Dedifferentiated amniotic fluid mesenchymal stem cell (primary cell): Measurements from ENCODE around the gene KCTD11.
"Not testable (repeated sequence)": the region's sequence is repeated elsewhere in the genome, so short reads cannot be mapped to it uniquely, and the experiment has no call there.

ENCODE experiments used
- DNase-seq: peaks from one replicate; pipeline ENCODE4 v3.0.0-alpha.2; 2016; ENCODE audit errors: extremely low spot score

Gene KCTD11

DNA sequence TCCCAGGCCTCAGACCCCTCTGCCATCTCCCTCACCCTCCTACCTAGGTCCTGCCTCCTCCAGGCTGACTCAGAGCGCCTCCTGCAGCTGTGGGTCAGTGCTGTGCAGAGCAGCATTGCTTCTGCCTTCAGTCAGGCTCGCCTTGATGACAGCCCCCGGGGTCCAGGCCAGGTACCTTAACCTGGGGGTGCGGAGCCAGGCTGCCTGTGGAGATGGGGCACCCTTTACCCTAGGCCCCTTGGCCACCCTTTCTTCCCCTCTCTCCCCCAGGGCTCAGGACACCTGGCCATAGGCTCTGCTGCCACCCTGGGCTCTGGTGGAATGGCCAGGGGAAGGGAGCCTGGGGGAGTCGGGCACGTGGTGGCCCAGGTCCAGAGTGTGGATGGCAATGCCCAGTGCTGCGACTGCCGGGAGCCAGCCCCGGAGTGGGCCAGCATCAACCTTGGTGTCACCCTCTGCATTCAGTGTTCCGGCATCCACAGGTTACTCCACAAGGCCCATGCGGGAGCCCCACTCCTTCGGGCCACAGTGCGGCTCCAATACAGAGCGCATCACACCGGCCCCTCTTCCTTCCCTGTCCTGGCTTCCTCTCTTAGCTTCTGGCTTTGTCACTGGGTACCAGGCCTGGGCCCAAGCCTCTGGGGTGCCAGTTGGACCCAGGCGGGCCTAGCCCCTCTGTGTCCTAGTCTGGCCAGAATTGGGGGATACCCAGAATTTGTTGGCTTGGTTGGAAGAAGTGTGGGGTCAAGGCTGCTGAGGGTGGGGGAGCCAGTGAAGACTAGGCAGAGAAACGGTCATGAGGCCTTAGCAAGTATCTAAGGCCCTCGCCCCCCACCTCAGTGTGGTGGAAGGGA lies 5.0 kb upstream of the KCTD11 start:
- no peak for DNase-seq

DNA sequence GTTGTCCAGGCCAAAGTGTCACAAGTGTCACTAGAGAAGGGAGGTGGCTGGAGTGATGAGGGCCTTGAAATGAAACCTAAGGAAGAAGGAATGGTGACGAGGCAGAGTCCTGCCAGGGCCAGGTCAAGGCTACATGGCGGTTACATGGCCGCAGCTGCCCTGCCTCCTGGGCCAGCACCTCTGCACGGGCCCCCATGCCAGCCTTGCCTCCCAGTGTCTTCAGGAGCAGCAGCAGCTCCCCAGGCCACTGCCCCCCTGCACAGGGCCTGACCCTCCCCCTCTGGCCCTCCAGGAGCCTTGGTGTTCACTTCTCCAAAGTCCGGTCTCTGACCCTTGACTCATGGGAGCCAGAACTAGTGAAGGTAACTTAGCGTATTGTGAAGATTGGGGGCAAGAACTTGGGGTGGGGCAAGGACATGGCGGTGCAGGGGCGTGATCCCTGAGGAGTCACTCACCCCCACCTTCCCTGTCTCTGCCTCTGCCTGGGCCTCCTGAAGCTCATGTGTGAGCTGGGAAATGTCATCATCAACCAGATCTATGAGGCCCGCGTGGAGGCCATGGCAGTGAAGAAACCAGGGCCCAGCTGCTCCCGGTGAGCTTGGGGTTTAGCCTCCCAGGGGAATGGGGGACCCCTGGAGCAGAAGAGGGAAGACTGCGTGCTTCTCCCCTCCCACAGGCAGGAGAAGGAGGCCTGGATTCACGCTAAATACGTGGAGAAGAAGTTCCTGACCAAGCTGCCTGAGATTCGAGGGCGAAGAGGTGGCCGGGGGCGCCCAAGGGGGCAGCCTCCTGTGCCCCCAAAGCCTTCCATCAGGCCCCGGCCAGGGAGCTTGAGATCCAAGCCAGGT lies 4.1 kb upstream of the KCTD11 start:
- DNase-seq: no peak

- no peak for DNase-seq
Measured at GRCh38 chr17:7348478-7349242, 3.3 kb upstream of the KCTD11 start.

GRCh38 chr17:7352503-7352889 lies 534 bp downstream of the KCTD11 start:
- no peak for DNase-seq

DNA sequence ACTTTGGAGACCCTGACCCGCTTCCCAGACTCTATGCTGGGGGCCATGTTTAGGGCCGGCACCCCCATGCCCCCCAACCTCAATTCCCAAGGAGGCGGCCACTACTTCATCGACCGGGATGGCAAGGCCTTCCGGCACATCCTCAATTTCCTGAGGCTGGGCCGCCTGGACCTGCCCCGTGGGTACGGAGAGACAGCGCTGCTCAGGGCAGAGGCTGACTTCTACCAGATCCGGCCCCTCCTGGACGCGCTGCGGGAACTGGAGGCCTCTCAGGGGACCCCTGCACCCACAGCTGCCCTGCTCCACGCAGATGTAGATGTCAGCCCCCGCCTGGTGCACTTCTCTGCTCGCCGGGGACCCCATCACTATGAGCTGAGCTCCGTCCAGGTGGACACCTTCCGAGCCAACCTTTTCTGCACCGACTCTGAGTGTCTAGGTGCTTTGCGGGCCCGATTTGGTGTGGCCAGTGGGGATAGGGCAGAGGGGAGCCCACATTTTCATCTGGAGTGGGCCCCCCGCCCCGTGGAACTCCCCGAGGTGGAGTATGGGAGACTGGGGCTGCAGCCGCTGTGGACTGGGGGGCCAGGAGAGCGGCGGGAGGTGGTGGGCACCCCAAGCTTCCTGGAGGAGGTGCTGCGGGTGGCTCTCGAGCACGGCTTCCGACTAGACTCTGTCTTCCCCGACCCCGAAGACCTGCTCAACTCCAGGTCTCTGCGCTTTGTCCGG lies 1.1 kb downstream of the KCTD11 start:
- no peak for DNase-seq

DNA sequence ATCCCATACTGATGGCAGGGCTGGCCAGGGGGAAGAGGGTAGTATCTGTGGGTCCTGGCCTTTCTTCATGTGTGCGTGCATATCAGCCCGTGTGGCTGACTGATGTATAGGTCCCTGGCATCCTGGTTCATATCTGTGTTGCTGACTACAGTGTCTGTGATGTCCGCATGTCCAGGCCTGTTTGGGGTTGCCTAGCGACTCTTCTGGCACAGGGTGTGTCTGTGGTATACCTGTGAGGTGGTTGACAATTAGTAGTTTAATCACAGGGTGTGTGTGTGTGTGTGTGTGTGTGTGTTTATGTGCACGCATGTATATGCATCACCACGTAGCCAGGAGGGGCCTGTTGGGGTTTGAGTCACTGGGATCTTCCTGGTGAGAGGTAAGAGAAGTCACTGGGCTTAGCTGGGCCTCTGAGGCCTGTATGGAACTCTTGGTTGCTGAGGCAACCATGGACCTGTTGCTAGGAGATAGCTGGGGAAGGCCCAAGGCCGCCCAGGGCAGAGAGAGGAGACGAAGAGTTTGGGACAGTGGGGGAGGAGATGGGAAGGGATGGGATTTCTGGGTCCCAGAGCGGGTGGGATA lies 2.4 kb downstream of the KCTD11 start:
- no peak for DNase-seq

GRCh38 chr17:7355053-7355452 lies 3.1 kb downstream of the KCTD11 start, which contains the start of gene TMEM95:
TSS of gene TMEM95 (plus strand) at chr17:7355156. CDS start at chr17:7355205, 49 bp downstream.
- DNase-seq: peak; percentile 19

DNA sequence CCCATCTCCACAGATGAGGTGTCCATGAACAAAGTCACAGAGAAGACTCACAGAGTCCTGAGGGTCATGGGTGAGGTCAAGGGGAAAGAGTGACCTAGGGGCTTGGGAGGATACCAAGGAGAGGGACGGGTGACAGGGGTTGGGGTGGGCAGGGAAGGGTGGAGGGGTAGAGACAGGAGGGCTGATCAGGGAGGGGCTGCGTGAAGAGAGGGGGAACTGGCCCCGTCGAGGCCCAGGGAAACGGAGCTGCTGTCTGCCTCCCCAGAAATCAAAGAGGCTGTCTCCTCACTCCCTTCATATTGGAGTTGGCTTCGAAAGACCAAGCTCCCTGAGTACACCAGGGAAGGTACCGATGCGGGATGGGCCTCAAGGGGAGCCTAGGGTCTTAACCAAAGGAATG lies 3.6 kb downstream of the KCTD11 start:
- DNase-seq: no peak

- DNase-seq: no peak
Measured at GRCh38 chr17:7356072-7356549, 4.1 kb downstream of the KCTD11 start.

- no peak for DNase-seq
Measured at GRCh38 chr17:7356756-7357155, 4.8 kb downstream of the KCTD11 start.

- no peak for DNase-seq
Measured at GRCh38 chr17:7357381-7357780, 5.4 kb downstream of the KCTD11 start.

GRCh38 chr17:7361906-7362305 lies 9.9 kb downstream of the KCTD11 start:
- DNase-seq: no peak

- DNase-seq: no peak
Measured at GRCh38 chr17:7363311-7363710, 11.3 kb downstream of the KCTD11 start.

DNA sequence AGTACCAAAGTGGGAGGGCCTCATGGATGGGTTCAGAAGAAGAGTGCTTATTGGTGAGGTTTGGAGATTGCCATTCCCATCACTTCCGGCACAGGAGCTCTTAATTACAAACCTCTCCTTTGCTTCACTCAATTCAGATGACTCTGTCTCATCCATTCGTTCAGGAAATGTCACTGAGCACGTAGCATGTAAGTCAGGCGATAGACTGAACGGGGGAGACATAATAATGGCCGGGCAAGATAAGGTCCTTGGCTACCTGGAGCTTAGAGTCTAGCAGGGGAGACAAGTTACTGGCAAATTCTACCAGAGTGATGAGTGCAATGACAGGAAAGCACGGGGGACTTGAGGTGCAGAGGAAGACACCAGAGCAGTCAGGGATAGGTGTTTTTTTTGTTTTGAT lies 14.0 kb downstream of the KCTD11 start:
- not testable (repeated sequence) for DNase-seq

- no peak for DNase-seq
Measured at GRCh38 chr17:7367083-7367482, 15.1 kb downstream of the KCTD11 start.

DNA sequence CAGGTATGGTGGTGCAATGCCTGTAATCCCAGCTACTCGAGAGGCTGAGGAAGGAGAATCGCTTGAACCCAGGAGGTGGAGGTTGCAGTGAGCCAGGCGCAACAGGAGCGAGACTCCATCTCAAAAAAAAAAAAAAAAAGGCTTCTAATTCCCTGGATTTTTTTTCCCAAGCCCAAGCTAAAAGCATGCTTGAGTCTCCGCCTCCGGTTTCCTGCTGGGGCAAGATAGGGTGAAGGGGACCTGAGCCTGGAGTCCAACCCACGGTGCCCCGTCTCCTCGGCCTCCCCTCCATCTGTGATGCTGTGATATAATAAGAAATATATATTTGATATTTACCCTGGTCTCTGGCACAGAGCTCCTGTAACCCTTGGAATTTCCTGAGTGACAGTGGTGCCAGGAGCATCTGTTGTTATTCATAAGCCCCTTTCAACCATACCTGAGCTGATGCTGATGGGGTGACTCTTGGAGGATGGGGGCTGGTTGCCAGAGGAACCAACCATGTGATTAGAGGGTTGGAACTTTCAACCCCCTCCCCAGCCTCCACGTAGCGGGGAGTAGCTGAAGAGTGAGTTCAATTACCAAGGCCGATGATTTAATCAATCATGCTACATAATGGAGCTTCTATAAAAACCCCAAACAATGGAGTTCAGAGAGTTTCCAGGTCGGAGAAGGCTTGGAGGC lies 16.1 kb downstream of the KCTD11 start:
- DNase-seq: no peak

DNA sequence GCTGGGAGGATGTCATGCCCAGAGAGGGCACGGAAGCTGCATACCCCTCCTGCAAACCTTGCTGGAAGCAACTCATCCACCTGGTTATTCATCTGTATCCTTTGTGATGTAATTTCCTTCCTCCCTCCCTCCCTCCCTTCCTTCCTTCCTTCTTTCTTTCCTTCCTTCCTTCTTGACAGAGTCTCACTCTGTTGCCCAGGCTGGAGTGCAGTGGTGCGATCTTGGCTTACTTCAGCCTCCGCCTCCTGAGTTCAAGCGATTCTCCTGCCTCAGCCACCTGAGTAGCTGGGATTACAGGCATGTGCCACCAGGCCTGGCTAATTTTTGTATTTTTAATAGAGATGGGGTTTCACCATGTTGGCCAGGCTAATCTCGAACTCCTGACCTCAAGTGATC lies 16.6 kb downstream of the KCTD11 start:
- not testable (repeated sequence) for DNase-seq

DNA sequence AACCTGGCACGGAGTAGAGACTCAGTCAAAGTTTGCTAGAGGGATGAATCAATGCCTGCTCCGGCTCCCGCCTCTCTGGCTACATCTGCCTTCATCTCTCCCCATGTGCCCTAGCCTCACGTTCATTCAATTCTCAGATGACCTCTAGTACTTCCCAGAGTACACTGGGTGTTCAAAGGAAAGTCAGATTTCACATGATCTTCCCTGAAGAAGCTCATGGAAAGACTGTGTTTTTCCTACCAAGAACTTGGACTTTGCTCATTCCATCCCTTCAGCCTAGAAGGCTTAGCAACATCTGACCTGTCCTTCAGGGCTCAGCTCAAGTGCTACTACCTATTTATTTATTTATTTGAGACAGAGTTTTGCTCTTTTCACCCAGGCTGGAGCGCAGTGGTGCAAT lies 17.9 kb downstream of the KCTD11 start:
- no peak for DNase-seq

- no peak for DNase-seq
Measured at GRCh38 chr17:7370853-7371252, 18.9 kb downstream of the KCTD11 start.

DNA sequence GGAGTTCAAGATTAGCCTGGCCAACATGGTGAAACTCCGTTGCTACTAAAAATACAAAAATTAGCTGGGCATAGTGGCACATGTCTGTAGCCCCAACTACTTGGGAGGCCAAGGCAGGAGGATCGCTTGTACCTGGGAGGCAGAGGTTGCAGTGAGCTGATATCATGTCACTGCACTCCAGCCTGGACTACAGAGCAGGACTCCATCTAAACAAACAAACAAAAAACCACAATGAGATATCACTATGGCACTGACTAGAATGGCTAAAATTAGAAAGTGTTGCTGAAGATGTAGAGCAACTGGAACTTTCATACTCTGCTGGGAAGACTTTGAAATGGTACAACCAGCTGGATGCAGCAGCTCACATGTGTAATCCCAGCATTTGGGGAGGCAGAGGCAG lies 22.4 kb downstream of the KCTD11 start:
- no peak for DNase-seq
